DMS114 treated with DMSO at 0.1 percent for 48 hours (cell line): ENCODE data around the gene TERC.
"Not testable (repeated sequence)": the region's sequence is repeated elsewhere in the genome, so short reads cannot be mapped to it uniquely, and the experiment has no call there.

ENCODE experiments used
- DNase-seq: peaks from one replicate; lab custom pipeline; 2025; ENCODE audit not compliant: unreplicated experiment; lab: John Stamatoyannopoulos, UW

TERC gene

DNA sequence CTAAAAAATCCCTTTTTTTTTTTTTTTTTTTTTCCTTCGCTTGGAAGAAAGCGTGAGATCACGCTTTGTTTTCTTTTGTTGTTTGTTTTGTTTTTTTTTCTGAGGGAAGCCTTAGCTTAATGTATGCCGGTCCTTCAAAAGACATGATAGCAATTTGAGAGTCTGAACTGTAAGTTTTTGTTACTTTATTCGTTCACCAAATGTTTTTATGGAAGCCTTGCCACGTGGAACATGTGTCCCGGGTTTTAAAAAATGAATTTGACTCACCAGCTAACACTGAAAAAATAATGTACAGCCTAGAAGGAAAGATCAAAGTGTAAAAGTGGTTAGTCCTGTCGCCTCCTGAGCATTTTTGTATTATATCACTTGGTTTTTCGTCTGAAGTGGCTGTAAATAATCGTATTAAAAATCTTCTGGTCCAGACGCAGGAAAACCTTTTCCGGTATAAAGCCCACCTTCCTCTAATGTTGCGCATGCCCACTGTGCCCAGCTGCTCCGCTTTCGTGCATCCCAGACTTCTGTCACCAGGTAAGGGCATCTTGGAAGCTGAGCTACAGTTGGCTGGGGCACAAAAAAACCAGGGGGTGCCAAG lies 7.5 kb upstream of the TERC start:
- DNase-seq, result peak; percentile 81

DNA sequence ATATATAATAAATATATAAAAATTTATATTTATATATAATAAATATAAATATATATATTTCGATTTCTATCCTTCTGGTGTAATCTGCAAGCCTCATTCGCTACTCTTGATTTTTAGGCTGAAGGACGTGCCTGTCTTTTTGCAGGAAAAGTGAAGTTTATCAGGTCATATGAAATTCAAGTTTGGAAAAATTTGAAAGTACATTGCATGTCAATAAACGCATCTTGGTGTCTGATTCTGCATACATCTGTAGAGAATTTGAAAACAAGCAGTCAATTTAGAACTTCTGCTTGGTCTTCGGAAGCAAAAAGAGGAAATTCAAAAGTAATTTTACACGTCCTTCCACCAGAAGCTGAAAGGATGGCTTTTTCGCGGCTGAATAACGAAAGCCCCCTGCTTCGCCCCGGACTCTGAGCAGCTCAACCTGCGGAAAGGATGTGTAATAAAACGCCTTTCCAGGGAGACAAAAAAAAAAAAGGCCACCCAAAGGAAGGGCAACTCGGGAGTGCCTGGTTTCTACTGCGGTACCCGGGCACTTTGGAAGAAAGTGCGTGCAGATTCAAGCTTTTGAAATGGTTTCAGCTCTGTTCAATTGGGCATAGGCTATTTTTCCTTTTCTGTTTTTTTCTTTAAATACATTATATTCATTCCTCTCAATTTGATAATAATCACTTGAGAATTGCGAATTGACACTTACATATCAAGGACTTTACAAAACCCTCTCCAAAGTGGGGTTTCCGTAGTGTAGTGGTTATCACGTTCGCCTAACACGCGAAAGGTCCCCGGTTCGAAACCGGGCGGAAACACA lies 6.8 kb upstream of the TERC start:
- DNase-seq, result peak; percentile 75

DNA sequence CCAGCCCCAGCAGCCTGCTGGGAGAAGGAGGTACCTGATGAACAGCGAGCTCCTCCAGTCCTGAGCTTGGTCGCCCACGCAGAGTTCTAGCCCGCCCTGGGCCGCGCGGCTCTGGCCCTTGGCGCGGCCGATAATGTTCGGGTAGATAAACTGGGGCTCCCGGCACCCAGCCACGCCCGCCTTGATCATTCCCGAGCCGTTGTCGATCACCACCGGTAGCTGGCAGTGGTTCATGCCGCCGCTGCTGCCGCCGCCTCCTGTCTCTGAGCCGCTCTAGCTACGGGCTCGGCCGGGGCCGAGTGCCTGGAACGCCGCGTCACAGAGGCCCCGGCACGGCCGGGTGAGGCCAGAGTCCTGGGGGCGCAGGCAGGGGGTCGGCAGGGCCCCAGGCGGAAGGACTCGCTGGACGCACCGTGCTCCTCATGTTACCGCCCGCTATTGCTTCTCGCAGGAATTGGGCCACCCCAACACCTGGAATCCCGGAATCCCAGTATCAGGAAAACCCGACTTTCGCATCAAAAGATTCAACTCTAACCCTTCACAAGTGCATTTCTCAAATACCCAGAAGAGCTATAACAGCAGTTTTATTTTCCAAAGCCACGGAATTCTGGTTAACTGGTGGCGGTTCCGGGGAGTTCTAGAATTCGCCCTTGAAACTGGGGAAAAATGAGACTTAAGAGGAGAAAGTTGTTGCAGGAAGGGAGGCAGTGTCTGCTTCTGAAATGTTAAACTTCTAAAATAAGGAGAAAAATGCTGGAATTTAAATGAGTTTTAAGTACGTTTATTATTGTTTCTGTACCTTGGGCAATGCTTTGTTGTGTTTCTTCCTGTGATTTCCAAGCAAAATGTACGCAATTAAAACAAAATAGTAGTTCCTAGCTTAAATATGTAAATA lies 4.7 kb upstream of the TERC start, which contains the start of gene ACTRT3:
ACTRT3 (minus strand) TSS at position 275 of the 895 bp plus-strand sequence; CDS start at position 234, 41 bp downstream.
- peak; percentile 47 for DNase-seq

DNA sequence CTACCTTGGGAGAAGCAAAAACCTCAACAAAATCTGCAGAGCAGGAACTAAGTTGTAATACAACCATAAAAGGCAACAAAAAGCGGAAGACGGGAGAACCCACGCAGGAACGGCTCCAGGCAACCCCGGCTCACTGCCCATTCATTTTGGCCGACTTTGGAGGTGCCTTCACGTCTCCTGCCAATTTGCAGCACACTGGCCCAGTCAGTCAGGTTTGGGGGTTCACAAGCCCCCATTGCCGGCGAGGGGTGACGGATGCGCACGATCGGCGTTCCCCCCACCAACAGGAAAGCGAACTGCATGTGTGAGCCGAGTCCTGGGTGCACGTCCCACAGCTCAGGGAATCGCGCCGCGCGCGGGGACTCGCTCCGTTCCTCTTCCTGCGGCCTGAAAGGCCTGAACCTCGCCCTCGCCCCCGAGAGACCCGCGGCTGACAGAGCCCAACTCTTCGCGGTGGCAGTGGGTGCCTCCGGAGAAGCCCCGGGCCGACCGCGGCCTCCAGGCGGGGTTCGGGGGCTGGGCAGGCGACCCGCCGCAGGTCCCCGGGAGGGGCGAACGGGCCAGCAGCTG lies 463 bp downstream of the TERC start:
- no peak for DNase-seq

DNA sequence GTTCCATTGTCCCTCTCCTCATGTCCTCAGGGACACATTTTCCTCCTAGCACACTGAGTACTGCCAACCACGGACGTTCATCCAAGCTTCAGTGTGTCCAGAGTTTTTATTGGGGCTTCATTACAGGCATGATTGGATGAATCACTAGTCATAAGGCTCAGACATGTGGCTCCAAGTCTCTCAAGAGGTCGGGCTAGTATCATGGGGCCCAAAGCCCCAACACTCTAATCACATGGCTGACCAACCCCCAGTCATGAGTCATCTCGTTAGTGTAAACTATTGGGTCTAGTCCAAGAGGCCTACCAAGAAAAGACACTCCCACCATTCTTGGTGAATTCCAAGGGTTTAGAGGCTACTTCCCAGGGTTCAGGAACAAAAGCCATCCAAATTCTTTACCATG lies 4.4 kb downstream of the TERC start:
- DNase-seq, result no peak

DNA sequence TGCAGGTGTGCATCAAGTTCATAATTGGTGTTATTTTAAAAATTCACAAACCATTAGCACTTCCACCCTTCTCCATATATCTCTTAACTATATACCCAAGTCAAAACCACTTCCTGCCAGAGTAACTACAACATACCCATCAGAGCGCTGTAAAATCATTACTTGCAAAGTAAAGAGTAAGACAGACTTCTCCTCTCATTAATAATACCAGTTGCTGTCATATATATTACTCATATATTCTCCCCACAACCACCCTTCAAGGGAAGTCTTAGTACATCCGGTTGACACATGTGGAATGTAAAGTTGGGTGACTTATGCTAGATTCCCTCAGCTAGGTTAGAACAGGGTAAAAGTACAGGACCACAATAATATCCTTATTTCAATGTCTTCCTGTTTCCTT lies 5.6 kb downstream of the TERC start:
- no peak for DNase-seq

DNA sequence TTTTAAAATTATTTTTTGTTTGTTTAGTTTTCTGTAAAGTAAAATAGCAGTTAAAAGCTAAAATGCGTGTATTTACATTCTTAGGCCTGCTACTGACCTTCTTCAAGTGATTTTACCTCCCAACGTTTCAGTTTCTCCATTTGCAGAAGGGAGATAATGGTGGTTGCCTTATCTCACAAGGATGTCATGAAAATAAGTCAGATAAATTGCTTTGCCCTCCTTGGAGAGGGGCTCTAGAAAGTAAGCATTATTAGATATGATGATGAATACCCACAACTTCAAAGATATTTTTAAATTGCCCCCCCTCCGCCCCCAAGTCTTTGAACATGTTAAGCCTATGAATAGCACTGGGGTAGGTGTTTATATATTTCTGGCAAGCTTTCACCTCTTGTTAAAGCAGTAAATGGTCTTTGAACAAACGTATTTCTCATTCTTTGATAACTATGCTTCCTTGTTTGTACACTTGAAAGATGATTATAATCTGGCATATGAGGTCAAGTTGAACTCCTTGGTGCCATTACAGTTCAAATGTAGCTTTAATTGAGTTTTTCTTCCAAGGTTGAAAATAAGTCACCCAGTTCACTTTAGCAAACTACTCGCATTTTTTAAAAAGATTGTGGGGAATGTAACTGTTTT lies 6.4 kb downstream of the TERC start:
- no peak for DNase-seq

DNA sequence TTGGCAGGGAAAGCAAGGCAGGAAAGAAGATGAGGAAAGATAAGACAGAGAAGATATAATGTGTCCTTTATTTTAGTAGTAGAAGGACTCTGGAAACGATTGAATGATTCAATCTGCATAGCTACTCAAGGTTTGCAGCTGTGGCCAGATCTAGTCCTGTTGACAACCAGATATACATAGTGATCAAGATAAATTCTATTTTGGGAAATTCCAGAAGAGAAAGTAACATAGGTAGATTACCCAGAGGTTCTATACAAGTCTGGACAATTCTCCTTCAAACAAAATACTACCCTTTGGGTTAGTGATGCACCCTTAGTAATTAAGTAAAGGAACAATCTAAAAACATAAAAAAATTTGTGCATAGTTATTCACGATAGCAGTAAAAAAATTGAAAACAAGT lies 9.4 kb downstream of the TERC start:
- DNase-seq, result no peak

DNA sequence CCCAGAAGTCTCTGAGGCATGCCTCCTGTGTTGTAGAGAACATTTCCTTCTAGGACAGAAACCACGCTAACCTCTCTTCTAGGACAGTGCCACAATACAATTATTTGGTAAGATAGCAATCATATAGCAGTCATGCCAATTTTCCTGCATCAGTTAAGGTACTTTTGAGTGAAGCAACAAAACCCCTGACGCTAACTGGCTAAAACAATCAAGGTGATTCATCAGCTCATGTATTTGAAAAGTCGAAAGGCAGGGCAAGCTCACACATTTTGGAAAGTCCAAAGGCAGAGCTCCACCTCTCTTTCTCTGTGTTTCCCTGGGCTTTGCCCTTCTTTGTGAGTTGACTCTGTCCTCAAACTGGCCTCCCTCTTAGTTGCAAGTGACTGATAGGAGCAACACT lies 10.1 kb downstream of the TERC start:
- DNase-seq, result no peak

DNA sequence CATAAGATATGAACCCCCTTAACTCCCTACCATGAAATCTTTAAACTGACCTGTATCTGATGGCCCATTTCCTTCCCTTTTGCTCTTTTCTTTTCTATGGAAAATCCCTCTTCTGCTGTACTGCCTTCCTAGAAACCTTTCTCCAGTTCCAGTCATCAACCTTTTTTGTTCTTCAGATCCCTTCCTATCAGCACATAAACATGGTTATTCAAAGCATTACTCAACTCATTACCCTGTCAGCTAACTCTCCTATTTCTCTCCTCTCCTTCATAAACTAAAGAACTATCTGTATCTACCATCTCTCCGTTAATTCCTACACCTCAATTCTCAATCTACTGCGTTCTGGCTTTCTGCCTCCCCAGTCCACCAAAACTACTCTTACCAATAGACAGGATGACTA lies 13.0 kb downstream of the TERC start:
- no peak for DNase-seq

DNA sequence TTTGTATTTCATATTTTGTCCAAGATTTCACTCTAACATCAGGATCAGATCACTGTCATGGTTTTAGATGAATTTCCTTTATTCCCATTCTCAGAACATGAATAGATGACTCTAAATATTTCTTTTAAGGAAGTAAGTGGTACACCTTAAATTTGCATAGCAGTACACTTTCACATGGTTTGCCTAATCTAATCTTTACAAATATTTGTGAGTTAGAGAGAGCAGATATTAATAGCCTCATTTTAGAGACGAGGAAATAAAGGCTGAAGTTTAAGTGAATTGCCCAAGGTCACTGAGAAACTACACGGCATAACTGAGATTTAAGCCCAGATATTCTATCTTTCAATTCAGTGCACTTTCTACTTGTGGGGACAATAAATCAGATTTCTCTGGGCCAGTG lies 14.2 kb downstream of the TERC start:
- DNase-seq, result no peak

DNA sequence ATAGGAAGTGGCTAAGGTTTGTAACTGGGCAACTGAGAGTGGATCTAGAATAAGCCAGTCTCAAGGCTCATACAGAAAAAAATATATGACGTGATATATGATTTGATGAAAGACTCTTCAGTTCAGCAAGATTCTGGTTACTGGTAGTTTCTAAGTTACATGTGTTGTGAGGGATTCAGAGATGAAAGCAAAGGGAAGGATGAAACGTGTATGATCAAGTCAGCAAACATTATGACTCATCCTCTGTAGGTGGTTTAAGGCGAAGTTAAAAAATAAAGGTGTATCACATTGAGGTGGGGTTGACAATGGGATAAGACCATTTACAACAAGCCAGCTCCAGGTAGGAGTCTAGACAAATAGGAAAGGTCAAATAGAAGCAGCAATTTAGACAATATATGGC lies 16.2 kb downstream of the TERC start:
- DNase-seq, result no peak

DNA sequence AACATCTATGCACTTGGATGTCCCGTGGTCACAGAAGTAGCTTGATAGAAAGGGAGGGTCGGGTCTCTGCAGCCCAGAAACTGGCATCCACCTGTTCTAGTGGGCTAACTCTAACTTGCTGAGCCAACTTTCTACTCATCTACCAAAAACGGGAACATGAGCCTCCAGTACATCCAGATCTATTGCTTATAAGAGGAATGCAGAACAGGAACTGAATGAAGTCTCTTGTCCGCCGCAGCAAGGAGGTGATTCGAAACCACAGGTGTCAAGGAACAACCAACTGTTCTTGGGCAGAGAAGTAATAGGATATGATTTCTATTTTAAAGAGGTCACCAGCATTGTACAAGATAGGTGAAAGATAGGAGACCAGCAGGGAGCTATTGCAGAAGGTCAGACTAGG lies 17.9 kb downstream of the TERC start:
- no peak for DNase-seq

DNA sequence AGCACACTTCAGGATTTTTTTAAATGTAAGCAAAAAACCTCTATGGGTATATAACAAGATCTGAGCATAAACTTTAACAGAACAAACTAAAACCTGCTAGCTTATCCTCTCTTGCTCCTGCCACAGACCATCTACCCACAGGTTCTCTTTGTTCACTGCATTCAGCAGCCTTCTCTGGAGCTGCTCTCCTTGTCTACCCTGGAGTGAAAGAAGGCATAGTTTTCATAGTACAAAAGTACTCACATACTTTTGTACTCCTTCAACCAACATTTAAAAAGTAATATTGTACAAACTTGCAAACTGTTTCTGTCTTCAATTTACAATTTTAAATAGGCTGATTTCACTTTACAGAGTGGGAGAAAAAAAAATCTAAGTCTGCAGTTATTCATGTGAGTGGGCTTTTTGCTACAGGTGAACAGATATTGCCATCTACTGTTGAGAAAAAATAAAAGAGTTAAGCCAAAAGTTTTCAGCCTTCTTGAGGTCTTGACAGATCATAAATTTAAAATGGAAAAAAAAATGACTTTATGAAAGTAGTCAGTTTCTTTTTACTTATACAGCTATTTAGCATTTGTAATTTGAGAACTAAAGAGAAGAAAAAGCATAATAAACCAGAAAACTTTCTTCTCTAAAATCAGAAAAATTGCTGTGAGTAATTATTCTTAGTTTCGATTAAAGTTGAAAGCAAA lies 20.4 kb downstream of the TERC start:
- peak; percentile 27 for DNase-seq

DNA sequence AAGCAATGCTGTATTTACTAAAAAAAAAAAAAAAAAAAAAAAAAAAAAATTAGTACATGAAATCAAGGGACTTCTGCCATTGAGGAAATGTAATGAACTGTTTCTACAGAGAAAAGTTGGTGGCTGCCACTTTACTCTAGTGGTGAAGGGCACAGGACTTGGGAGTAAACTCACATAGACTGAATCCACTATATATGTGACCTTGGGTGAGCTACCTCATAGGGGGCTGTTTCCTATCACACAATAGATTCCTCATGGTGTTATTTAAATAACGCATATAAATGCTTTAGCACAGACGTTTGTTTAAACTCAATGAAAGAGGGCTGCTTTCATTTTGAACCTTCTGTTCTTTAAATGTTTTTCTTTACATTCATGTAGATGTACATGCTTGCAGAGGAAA lies 25.8 kb downstream of the TERC start:
- no peak for DNase-seq

DNA sequence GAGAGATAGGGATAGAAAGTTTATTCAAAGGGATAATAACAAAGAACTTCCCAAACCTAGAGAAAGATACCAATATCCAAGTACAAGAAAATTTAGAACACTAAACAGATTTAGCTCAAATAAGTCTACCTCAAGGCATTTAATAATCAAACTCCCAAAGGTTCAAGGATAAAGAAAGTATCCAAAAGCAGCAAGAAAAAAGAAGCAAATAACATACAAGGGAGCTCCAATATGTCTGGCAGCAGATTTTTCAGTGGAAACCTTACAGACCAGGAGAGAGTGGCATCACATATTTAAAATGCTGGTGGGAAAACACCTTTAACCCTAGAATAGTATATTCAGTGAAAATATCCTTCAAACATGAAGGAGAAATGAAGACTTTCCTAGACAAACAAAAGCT lies 33.0 kb downstream of the TERC start:
- DNase-seq, result not testable (repeated sequence)

DNA sequence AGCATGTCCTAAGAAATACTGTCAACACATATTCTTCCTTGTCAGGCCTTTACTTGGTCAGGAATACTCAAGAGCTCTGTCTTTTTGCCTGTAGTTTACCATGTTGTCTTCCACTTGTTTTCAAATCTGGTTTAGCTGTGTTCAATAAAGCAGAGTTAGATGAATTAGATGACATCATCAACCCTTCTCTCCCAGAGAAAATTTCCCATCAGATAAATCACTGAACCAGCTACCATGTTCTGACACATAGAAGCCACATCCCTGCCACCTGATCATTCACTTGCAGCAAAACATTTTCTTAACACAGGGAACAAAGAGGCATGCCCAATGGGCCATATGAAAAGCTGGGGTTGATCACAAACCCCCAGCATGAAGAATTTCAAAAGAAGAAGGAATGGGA lies 42.1 kb downstream of the TERC start:
- no peak for DNase-seq

DNA sequence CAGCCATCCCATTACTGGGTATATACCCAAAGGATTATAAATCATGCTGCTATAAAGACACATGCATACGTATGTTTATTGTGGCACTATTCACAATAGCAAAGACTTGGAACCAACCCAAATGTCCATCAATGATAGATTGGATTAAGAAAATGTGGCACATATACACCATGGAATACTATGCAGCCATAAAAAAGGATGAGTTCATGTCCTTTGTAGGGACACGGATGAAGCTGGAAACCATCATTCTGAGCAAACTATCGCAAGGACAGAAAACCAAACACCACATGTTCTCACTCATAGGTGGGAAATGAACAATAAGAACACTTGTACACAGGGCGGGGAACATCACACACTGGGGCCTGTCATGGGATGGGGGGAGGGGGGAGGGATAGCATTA lies 46.4 kb downstream of the TERC start:
- not testable (repeated sequence) for DNase-seq
